Loucy (cell line): ENCODE data around the gene FOXK1.

Source experiments
- H2AFZ ChIP-seq: fragments of 200-600 bp; sonication (generic); 2 replicates; pipeline ENCODE4 v1.6.0; 2016; ENCODE audit warnings: antibody characterized with exemption, mild to moderate bottlenecking, low read length, moderate library complexity
- H3F3A ChIP-seq: fragments of 200-600 bp; 2 replicates; pipeline ENCODE4 v1.6.0; 2016; ENCODE audit warnings: antibody characterized with exemption, low read depth, mild to moderate bottlenecking
- H3K27me3 ChIP-seq: fragments of 200-600 bp; sonication (generic); 2 replicates; pipeline ENCODE4 v1.6.1; 2014; ENCODE audit warnings: low read length, mild to moderate bottlenecking; ENCODE audit not compliant: insufficient read depth, poor library complexity, severe bottlenecking
- H3K36me3 ChIP-seq: fragments of 200-600 bp; sonication (generic); 2 replicates; pipeline ENCODE4 v1.6.1; 2016; ENCODE audit warnings: low read length; ENCODE audit not compliant: insufficient read depth
- H3K4me1 ChIP-seq: fragments of 200-600 bp; sonication (generic); 2 replicates; pipeline ENCODE4 v1.5.1; 2014; ENCODE audit warnings: low read length, mild to moderate bottlenecking; ENCODE audit not compliant: insufficient read depth, poor library complexity, severe bottlenecking
- H3K4me2 ChIP-seq: fragments of 200-600 bp; sonication (generic); 2 replicates; pipeline ENCODE4 v1.6.0; 2014; ENCODE audit warnings: antibody characterized with exemption, low read length, low read depth, mild to moderate bottlenecking; ENCODE audit not compliant: poor library complexity, severe bottlenecking
- H3K4me3 ChIP-seq: fragments of 200-600 bp; sonication (generic); 2 replicates; pipeline ENCODE4 v1.5.1; 2014; ENCODE audit warnings: low read length, mild to moderate bottlenecking, mixed read lengths; ENCODE audit not compliant: poor library complexity, severe bottlenecking
- H3K79me2 ChIP-seq: fragments of 200-600 bp; sonication (generic); 2 replicates; pipeline ENCODE4 v1.6.1; 2014; ENCODE audit warnings: low read length; ENCODE audit not compliant: insufficient read depth
- H3K9ac ChIP-seq: fragments of 200-600 bp; sonication (generic); 2 replicates; pipeline ENCODE4 v1.6.0; 2014; ENCODE audit warnings: mild to moderate bottlenecking, low read depth, low read length, moderate library complexity; ENCODE audit not compliant: poor library complexity, severe bottlenecking
- H3K9me2 ChIP-seq: fragments of 200-600 bp; sonication (generic); replicated peaks from 2 replicates; pipeline ENCODE4 v1.6.1; 2016; ENCODE audit warnings: low read depth, low read length, mixed read lengths
- H3K9me3 ChIP-seq: fragments of 200-600 bp; sonication (generic); 2 replicates; pipeline ENCODE4 v1.6.1; 2014; ENCODE audit warnings: mild to moderate bottlenecking, antibody characterized with exemption, low read length, low read depth; ENCODE audit not compliant: insufficient read depth
- H4K20me1 ChIP-seq: fragments of 200-600 bp; sonication (generic); 2 replicates; pipeline ENCODE4 v1.6.0; 2014; ENCODE audit warnings: antibody characterized with exemption, low read length, mild to moderate bottlenecking; ENCODE audit not compliant: insufficient read depth, poor library complexity, severe bottlenecking
- CTCF ChIP-seq: fragments of 200-600 bp; sonication (generic); conservative IDR thresholded peaks from 2 replicates; pipeline ENCODE4 v1.5.1; 2014; ENCODE audit warnings: mild to moderate bottlenecking, antibody characterized with exemption, low read length
- EZH2phosphoT487 ChIP-seq: fragments of 200-600 bp; IDR thresholded peaks from 2 replicates; pipeline ENCODE4 v1.6.1; 2018; ENCODE audit warnings: antibody characterized with exemption, mild to moderate bottlenecking, moderate library complexity, borderline replicate concordance

Gene FOXK1

GRCh38 chr7:4745265-4745919 is 63.3 kb downstream of the FOXK1 start:
- Histone ChIP-seq H3K27me3 (no peaks in the 10 kb centered on the region), H3K9ac (no peak overlapping the region), H3K4me2 (no peak overlapping the region), H3K4me1 (no peaks in the 10 kb centered on the region), H4K20me1 (no peaks in the 10 kb centered on the region), H3K79me2 (peaks cover 4% of the 10 kb centered on the region; the same call in 1 of the 2 replicates), H3K9me2 (no peaks in the 10 kb centered on the region), H3K36me3 (peaks cover 49% of the 10 kb centered on the region; the same call in 1 of the 2 replicates), H3K9me3 (no peaks in the 10 kb centered on the region), H2AFZ (no peak overlapping the region), H3K4me3 (no peak overlapping the region), H3F3A (no peaks in the 10 kb centered on the region)
- TF ChIP-seq CTCF: no peak
- TF ChIP-seq EZH2phosphoT487: no peak

GRCh38 chr7:4745971-4746919 is 64.2 kb downstream of the FOXK1 start:
- Histone ChIP-seq H3K79me2 (peaks cover 4% of the 10 kb centered on the region; the same call in 1 of the 2 replicates), H4K20me1 (no peaks in the 10 kb centered on the region), H3F3A (no peaks in the 10 kb centered on the region), H3K4me2 (no peak overlapping the region), H3K9me2 (no peaks in the 10 kb centered on the region), H3K27me3 (no peaks in the 10 kb centered on the region), H3K9ac (no peak overlapping the region), H2AFZ (no peak overlapping the region), H3K4me3 (no peak overlapping the region), H3K4me1 (no peaks in the 10 kb centered on the region), H3K9me3 (no peaks in the 10 kb centered on the region), H3K36me3 (peaks cover 43% of the 10 kb centered on the region; the same call in 1 of the 2 replicates)
- TF ChIP-seq EZH2phosphoT487: no peak
- no peak for TF ChIP-seq CTCF

- H3K9ac ChIP-seq: no peak overlapping the region
- no peak overlapping the region for H2AFZ ChIP-seq
- H3K4me1 ChIP-seq: no peaks in the 10 kb centered on the region
- no peaks in the 10 kb centered on the region for H3F3A ChIP-seq
- no peak overlapping the region for H3K4me2 ChIP-seq
- H3K9me3 ChIP-seq: no peaks in the 10 kb centered on the region
- H3K9me2 ChIP-seq: no peaks in the 10 kb centered on the region
- H3K79me2 ChIP-seq: peaks cover 4% of the 10 kb centered on the region; the same call in 1 of the 2 replicates
- no peaks in the 10 kb centered on the region for H4K20me1 ChIP-seq
- no peak for TF ChIP-seq CTCF
- no peak for TF ChIP-seq EZH2phosphoT487
- H3K36me3 ChIP-seq: peaks cover 35% of the 10 kb centered on the region; the same call in 1 of the 2 replicates
- H3K4me3 ChIP-seq: no peak overlapping the region
- H3K27me3 ChIP-seq: no peaks in the 10 kb centered on the region
These were observed 64.9 kb downstream of the FOXK1 start for GRCh38 chr7:4747013-4747412.
